K562 (cell line): Measurements from ENCODE around the gene ITSN2. TPM values are rescaled to one million over a fixed set of nuclear protein-coding genes. Genes with fewer than 3 reads are reported as not detected.

ENCODE experiments used
- CBFA2T3 ChIP-seq: fragments of 450-650 bp; IDR thresholded peaks from 2 replicates; pipeline ENCODE4 v1.6.1; 2017
- EP300 ChIP-seq: IDR thresholded peaks from 2 replicates; pipeline ENCODE4 v1.6.1; 2012; ENCODE audit warnings: low read length, improper control_type of control experiment
- KDM4B ChIP-seq, 2 experiments: fragments of 450-650 bp in 1 of 2; sonication (generic) in 1 of 2; IDR thresholded peaks; 2 replicates each; pipeline ENCODE4 v1.6.1; 2016 to 2017; ENCODE audit warnings: borderline replicate concordance in 2 of 2, antibody characterized with exemption in 1 of 2, low read depth in 1 of 2, mild to moderate bottlenecking in 1 of 2
- MYC ChIP-seq, 2 experiments: fragments of 250-450 bp in 1 of 2; sonication (Bioruptor Pico) in 1 of 2; IDR thresholded peaks; 2 replicates each; pipeline versions ENCODE4 v1.5.1 to v1.6.1; 2012 to 2021; ENCODE audit warnings: low read depth in 2 of 2, borderline replicate concordance in 1 of 2, improper control_type of control experiment in 1 of 2, low read length in 1 of 2, mild to moderate bottlenecking in 1 of 2, moderate library complexity in 1 of 2
- RAD21 ChIP-seq, 2 experiments: fragments of 250-450 bp in 1 of 2; fragments of 450-650 bp in 1 of 2; sonication (Bioruptor Pico) in 1 of 2; formaldehyde crosslinking in 1 of 2; IDR thresholded peaks in 1 of 2; conservative IDR thresholded peaks in 1 of 2; 2 replicates each; pipeline versions ENCODE4 v1.4.0 to v1.8.0; 2020 to 2022; ENCODE audit warnings: mild to moderate bottlenecking in 2 of 2, moderate library complexity in 1 of 2
- RCOR1 ChIP-seq, 2 experiments: IDR thresholded peaks; 2 replicates each; pipeline ENCODE4 v1.6.1; 2012; ENCODE audit warnings: low read depth in 2 of 2, low read length in 2 of 2, borderline replicate concordance in 1 of 2, improper control_type of control experiment in 1 of 2
- SREBF2 ChIP-seq: sonication (generic); formaldehyde crosslinking; IDR thresholded peaks from 2 replicates; pipeline ENCODE4 v1.4.0; 2020; ENCODE audit warnings: mild to moderate bottlenecking, missing genetic modification reagents
- SUPT5H ChIP-seq: fragments of 450-650 bp; IDR thresholded peaks from 2 replicates; pipeline ENCODE4 v1.6.1; 2016
- TCF3 ChIP-seq: sonication (generic); formaldehyde crosslinking; IDR thresholded peaks from 2 replicates; pipeline ENCODE4 v1.4.0; 2020; ENCODE audit warnings: mild to moderate bottlenecking, missing genetic modification reagents
- YBX1 ChIP-seq: fragments of 450-650 bp; IDR thresholded peaks from 2 replicates; pipeline ENCODE4 v1.7.1; 2016; ENCODE audit warnings: mild to moderate bottlenecking
- ZNF696 ChIP-seq: fragments of 250-450 bp; sonication (Bioruptor Pico); conservative IDR thresholded peaks from 2 replicates; pipeline ENCODE4 v1.4.0; 2020; ENCODE audit warnings: mild to moderate bottlenecking, moderate library complexity
- polyA plus RNA-seq, 8 experiments: library from polyadenylated mRNA; depleted of rRNA in 4 of 8; stranded (reverse) in 5 of 8; unstranded in 3 of 8; fragments of >200 nt; fragmentation: Nextera tagmentation in 2 of 8; fragmentation: Illumina TruSeq in 1 of 8; extraction: Ambion mirVana in 2 of 8; extraction: Trizol in 1 of 8; gene quantifications; 2 replicates each; pipeline versions ENCODE4 v1.2.1 to v1.2.3, GENCODE V29; 2011 to 2014; ENCODE audit warnings: inconsistent platforms in 1 of 8, missing spikeins in 1 of 8
- total RNA-seq, 7 experiments: library from RNA; depleted of rRNA in 6 of 7; stranded (reverse); fragments of >200 nt in 6 of 7; fragmentation: Illumina TruSeq in 2 of 7; extraction: Trizol in 2 of 7; gene quantifications; 2 replicates each; pipeline versions ENCODE4 v1.2.1 to v1.2.3, GENCODE V29; 2011 to 2021; ENCODE audit warnings: low replicate concordance in 1 of 7
- TF ChIP-seq, protein P1 (sequence below), 2 experiments: IDR thresholded peaks; 2 replicates each; pipeline ENCODE4 v1.6.1; 2011; ENCODE audit warnings: borderline replicate concordance in 1 of 2, control low read depth in 1 of 2, low read depth in 1 of 2, low read length in 1 of 2, mild to moderate bottlenecking in 1 of 2, mixed read lengths in 1 of 2, moderate library complexity in 1 of 2; ENCODE audit not compliant: insufficient read depth in 1 of 2, insufficient read length in 1 of 2, poor library complexity in 1 of 2, severe bottlenecking in 1 of 2; ENCODE audit errors: extremely low read depth in 1 of 2
- TF ChIP-seq, protein P2 (sequence below): fragments of 450-650 bp; IDR thresholded peaks from 2 replicates; pipeline ENCODE4 v1.6.1; 2016; ENCODE audit warnings: low read depth, mild to moderate bottlenecking, moderate library complexity
- TF ChIP-seq, protein P3 (sequence below): sonication (generic); formaldehyde crosslinking; IDR thresholded peaks from 2 replicates; pipeline ENCODE4 v1.8.0; 2023; ENCODE audit warnings: mild to moderate bottlenecking, missing genetic modification reagents
- TF ChIP-seq, protein P4 (sequence below): sonication (generic); formaldehyde crosslinking; IDR thresholded peaks from 2 replicates; pipeline ENCODE4 v1.8.0; 2022; ENCODE audit warnings: mild to moderate bottlenecking, missing genetic modification reagents
- TF ChIP-seq, protein P5 (sequence below), 2 experiments: fragments of 450-650 bp; IDR thresholded peaks; 2 replicates each; pipeline ENCODE4 v1.6.1; 2018; ENCODE audit warnings: mild to moderate bottlenecking in 2 of 2, low read depth in 1 of 2; ENCODE audit not compliant: partially characterized antibody in 2 of 2

Gene ITSN2
- total and polyA plus RNA-seq, 9 of the 15 experiments (the other 6 are each of a cell fraction or from before 2014, with no cell fraction given) = 6.6 to 19.9 (median 15.2) TPM

DNA sequence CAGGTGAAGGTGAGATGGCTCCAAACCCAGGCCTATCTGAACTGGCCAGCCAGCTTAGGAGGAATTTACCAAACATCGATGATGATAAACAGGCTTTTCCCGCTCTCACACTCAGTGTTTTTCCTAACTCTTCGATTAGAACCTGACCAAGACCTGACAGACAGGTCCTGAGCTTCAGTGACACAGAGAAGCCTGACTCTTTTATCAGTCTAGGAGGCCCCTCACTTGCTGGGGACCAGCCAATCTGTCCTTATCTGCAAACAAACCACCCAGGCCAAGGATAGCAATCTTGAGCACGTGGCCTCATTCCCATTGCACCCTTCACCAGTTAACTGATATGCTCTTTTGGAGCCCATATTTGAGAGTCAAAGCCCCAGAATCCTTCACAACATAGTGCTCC lies 1.9 kb upstream of the ITSN2 start (continued):
- TF ChIP-seq RAD21 (CRISPR knock-in tag; conservative IDR thresholded peaks at IDR 0.05 in 1 of 2, IDR thresholded peaks at IDR 0.05 in 1 of 2) (no peak), SUPT5H (no peak), MYC (IDR thresholded peaks at IDR 0.05; ENCODE audit: low read depth, low read length) (peak; percentile 56; the same call in 1 of the 2 replicates), MYC (CRISPR knock-in tag; IDR thresholded peaks at IDR 0.05; ENCODE audit: borderline replicate concordance, low read depth) (no peak), ZNF696 (CRISPR knock-in tag) (no peak), CBFA2T3 (peak; percentile 54), TCF3 (CRISPR knock-in tag) (peak; percentile 27; the same call in 1 of the 2 replicates), EP300 (peak; percentile 16; the same call in 1 of the 2 replicates), KDM4B (IDR thresholded peaks at IDR 0.05; ENCODE audit: borderline replicate concordance in 2 of 2, low read depth in 1 of 2) (no peak), YBX1 (no peak), RCOR1 (IDR thresholded peaks at IDR 0.05; ENCODE audit: borderline replicate concordance in 1 of 2, low read depth in 2 of 2, low read length in 2 of 2) (peak in 1 of 2 experiments; percentile 59; a peak in 1 of 4 replicates), SREBF2 (CRISPR knock-in tag) (no peak)
- TF ChIP-seq, protein P1, sequence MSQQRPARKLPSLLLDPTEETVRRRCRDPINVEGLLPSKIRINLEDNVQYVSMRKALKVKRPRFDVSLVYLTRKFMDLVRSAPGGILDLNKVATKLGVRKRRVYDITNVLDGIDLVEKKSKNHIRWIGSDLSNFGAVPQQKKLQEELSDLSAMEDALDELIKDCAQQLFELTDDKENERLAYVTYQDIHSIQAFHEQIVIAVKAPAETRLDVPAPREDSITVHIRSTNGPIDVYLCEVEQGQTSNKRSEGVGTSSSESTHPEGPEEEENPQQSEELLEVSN (IDR thresholded peaks at IDR 0.05; ENCODE audit: borderline replicate concordance in 1 of 2, extremely low read depth in 1 of 2, insufficient read depth in 1 of 2, insufficient read length in 1 of 2, low read depth in 1 of 2, low read length in 1 of 2, poor library complexity in 1 of 2, severe bottlenecking in 1 of 2) = peak in 1 of 2 experiments; percentile 17
- TF ChIP-seq, protein P2, sequence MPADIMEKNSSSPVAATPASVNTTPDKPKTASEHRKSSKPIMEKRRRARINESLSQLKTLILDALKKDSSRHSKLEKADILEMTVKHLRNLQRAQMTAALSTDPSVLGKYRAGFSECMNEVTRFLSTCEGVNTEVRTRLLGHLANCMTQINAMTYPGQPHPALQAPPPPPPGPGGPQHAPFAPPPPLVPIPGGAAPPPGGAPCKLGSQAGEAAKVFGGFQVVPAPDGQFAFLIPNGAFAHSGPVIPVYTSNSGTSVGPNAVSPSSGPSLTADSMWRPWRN = peak; percentile 71; the same call in 1 of the 2 replicates
- TF ChIP-seq, protein P3, sequence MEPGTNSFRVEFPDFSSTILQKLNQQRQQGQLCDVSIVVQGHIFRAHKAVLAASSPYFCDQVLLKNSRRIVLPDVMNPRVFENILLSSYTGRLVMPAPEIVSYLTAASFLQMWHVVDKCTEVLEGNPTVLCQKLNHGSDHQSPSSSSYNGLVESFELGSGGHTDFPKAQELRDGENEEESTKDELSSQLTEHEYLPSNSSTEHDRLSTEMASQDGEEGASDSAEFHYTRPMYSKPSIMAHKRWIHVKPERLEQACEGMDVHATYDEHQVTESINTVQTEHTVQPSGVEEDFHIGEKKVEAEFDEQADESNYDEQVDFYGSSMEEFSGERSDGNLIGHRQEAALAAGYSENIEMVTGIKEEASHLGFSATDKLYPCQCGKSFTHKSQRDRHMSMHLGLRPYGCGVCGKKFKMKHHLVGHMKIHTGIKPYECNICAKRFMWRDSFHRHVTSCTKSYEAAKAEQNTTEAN = no peak
- TF ChIP-seq, protein P4, sequence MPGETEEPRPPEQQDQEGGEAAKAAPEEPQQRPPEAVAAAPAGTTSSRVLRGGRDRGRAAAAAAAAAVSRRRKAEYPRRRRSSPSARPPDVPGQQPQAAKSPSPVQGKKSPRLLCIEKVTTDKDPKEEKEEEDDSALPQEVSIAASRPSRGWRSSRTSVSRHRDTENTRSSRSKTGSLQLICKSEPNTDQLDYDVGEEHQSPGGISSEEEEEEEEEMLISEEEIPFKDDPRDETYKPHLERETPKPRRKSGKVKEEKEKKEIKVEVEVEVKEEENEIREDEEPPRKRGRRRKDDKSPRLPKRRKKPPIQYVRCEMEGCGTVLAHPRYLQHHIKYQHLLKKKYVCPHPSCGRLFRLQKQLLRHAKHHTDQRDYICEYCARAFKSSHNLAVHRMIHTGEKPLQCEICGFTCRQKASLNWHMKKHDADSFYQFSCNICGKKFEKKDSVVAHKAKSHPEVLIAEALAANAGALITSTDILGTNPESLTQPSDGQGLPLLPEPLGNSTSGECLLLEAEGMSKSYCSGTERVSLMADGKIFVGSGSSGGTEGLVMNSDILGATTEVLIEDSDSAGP (CRISPR knock-in tag) = no peak
- TF ChIP-seq, protein P5, sequence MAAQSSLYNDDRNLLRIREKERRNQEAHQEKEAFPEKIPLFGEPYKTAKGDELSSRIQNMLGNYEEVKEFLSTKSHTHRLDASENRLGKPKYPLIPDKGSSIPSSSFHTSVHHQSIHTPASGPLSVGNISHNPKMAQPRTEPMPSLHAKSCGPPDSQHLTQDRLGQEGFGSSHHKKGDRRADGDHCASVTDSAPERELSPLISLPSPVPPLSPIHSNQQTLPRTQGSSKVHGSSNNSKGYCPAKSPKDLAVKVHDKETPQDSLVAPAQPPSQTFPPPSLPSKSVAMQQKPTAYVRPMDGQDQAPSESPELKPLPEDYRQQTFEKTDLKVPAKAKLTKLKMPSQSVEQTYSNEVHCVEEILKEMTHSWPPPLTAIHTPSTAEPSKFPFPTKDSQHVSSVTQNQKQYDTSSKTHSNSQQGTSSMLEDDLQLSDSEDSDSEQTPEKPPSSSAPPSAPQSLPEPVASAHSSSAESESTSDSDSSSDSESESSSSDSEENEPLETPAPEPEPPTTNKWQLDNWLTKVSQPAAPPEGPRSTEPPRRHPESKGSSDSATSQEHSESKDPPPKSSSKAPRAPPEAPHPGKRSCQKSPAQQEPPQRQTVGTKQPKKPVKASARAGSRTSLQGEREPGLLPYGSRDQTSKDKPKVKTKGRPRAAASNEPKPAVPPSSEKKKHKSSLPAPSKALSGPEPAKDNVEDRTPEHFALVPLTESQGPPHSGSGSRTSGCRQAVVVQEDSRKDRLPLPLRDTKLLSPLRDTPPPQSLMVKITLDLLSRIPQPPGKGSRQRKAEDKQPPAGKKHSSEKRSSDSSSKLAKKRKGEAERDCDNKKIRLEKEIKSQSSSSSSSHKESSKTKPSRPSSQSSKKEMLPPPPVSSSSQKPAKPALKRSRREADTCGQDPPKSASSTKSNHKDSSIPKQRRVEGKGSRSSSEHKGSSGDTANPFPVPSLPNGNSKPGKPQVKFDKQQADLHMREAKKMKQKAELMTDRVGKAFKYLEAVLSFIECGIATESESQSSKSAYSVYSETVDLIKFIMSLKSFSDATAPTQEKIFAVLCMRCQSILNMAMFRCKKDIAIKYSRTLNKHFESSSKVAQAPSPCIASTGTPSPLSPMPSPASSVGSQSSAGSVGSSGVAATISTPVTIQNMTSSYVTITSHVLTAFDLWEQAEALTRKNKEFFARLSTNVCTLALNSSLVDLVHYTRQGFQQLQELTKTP (IDR thresholded peaks at IDR 0.05; ENCODE audit: low read depth in 1 of 2, partially characterized antibody in 2 of 2) = no peak
